ENCODE measurements around the gene KCNJ4. TPM values are rescaled to one million over a fixed set of nuclear protein-coding genes. Genes with fewer than 3 reads are reported as not detected.
"Not testable (repeated sequence)": the region's sequence is repeated elsewhere in the genome, so short reads cannot be mapped to it uniquely, and the experiment has no call there.

KCNJ4 gene
- total RNA-seq, 1 experiment from 2014 or later = not detected

GRCh38 chr22:38411016-38411415, 44.0 kb downstream of the KCNJ4 start:
- TF ChIP-seq, protein P1, sequence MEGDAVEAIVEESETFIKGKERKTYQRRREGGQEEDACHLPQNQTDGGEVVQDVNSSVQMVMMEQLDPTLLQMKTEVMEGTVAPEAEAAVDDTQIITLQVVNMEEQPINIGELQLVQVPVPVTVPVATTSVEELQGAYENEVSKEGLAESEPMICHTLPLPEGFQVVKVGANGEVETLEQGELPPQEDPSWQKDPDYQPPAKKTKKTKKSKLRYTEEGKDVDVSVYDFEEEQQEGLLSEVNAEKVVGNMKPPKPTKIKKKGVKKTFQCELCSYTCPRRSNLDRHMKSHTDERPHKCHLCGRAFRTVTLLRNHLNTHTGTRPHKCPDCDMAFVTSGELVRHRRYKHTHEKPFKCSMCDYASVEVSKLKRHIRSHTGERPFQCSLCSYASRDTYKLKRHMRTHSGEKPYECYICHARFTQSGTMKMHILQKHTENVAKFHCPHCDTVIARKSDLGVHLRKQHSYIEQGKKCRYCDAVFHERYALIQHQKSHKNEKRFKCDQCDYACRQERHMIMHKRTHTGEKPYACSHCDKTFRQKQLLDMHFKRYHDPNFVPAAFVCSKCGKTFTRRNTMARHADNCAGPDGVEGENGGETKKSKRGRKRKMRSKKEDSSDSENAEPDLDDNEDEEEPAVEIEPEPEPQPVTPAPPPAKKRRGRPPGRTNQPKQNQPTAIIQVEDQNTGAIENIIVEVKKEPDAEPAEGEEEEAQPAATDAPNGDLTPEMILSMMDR (IDR thresholded peaks at IDR 0.05; ENCODE audit: unreplicated experiment) = no peak
- intact Hi-C loops (cut with micrococcal nuclease; ENCODE audit: unreplicated experiment) = loop anchor here (5.0 kb wide), 1 partner anchor 161 kb away; the partner anchor contains the start of gene DMC1
- CTCF ChIA-PET = interaction anchor here (0.6 kb wide), 1 partner anchor 49 kb away, joined by 3 read pairs; no protein-coding TSS in a partner anchor
- no peaks in the 10 kb centered on the region for H3K4me1 Mint-ChIP-seq (ENCODE audit: low read depth, unreplicated experiment)
- H3K9me3 Mint-ChIP-seq (ENCODE audit: low read depth, unreplicated experiment) = no peaks in the 10 kb centered on the region
- no TSS peak for BruUV-seq (replicated peaks)
- H3K36me3 Mint-ChIP-seq (ENCODE audit: insufficient read depth, unreplicated experiment) = peaks cover 14% of the 10 kb centered on the region
- no peak for DNase-seq
- no peak overlapping the region for H3K4me3 Mint-ChIP-seq (ENCODE audit: low read depth, unreplicated experiment)
- H3K27me3 Mint-ChIP-seq (ENCODE audit: unreplicated experiment) = no peaks in the 10 kb centered on the region
- H3K27ac Mint-ChIP-seq (ENCODE audit: unreplicated experiment) = no peak overlapping the region

DNA sequence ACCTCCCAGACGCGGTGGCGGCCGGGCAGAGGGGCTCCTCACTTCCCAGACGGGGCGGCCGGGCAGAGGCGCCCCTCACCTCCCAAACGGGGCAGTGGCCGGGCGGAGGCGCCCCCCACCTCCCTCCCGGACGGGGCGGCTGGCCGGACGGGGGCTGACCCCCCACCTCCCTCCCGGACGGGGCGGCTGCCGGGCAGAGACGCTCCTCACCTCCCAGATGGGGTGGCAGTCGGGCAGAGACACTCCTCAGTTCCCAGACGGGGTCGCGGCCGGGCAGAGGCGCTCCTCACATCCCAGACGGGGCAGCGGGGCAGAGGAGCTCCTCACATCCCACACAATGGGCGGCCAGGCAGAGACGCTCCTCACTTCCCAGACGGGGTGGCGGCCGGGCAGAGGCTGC, 45.1 kb downstream of the KCNJ4 start:
- intact Hi-C loops (cut with micrococcal nuclease; ENCODE audit: unreplicated experiment) = loop anchor here (5.0 kb wide), 1 partner anchor 162 kb away; the partner anchor contains the start of gene DMC1
- H3K36me3 Mint-ChIP-seq (ENCODE audit: insufficient read depth, unreplicated experiment); H3K27me3 Mint-ChIP-seq (ENCODE audit: unreplicated experiment); H3K9me3 Mint-ChIP-seq (ENCODE audit: low read depth, unreplicated experiment); H3K4me1 Mint-ChIP-seq (ENCODE audit: low read depth, unreplicated experiment); H3K27ac Mint-ChIP-seq (ENCODE audit: unreplicated experiment); DNase-seq; BruUV-seq (replicated peaks); CTCF ChIA-PET; H3K4me3 Mint-ChIP-seq (ENCODE audit: low read depth, unreplicated experiment): not testable (repeated sequence)

DNA sequence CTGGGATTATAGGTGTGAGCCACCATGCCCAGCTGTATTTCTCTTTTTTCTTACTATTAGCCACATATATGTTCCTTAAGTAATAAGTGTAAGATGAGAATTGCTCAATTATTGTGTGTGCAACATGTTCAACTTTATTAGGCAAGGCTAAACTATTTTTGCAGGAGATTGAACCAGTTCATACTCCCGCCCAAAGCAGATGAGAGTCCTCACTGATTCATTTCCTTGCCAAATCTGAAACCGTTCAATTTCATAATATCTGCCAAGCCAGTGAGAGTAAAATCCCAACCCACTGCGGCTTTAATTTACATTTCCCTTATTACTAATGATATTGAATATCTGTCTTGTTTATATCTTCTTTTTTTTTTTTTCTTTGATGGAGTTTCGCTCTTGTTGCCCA, 48.4 kb downstream of the KCNJ4 start:
- BruUV-seq (replicated peaks) = no TSS peak
- Mint-ChIP-seq H3K36me3 (ENCODE audit: insufficient read depth, unreplicated experiment) (no peaks in the 10 kb centered on the region), H3K4me1 (ENCODE audit: low read depth, unreplicated experiment) (no peaks in the 10 kb centered on the region), H3K27me3 (ENCODE audit: unreplicated experiment) (peaks cover 17% of the 10 kb centered on the region), H3K4me3 (ENCODE audit: low read depth, unreplicated experiment) (no peak overlapping the region), H3K27ac (ENCODE audit: unreplicated experiment) (no peak overlapping the region), H3K9me3 (ENCODE audit: low read depth, unreplicated experiment) (no peaks in the 10 kb centered on the region)
- no peak for DNase-seq
- CTCF ChIA-PET = no interaction called here
- TF ChIP-seq, protein P1 (IDR thresholded peaks at IDR 0.05; ENCODE audit: unreplicated experiment) = no peak
- intact Hi-C loops (cut with micrococcal nuclease; ENCODE audit: unreplicated experiment) = no loop called here

DNA sequence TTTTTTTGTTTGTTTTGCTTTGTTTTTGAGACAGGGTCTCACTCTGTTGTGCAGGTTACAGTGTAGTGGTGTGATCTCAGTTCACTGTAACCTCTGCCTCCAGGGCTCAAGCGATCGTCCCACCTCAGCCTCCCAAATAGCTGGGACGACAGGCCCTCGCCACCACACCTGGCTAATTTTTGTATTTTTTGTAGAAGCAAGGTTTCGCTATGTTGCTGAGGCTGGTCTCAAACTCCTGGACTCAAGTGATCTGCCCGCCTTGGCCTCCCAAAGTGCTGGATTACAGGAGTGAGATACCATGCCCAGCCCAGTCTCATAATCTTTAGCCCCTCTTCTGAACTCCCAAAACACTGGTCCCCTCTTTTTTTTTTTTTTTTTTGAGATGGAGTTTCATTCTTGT, 50.6 kb downstream of the KCNJ4 start:
- H3K27ac Mint-ChIP-seq (ENCODE audit: unreplicated experiment) = no peak overlapping the region
- no TSS peak for BruUV-seq (replicated peaks)
- intact Hi-C loops (cut with micrococcal nuclease; ENCODE audit: unreplicated experiment) = no loop called here
- no peak overlapping the region for H3K4me3 Mint-ChIP-seq (ENCODE audit: low read depth, unreplicated experiment)
- no peak for DNase-seq
- peaks cover 4% of the 10 kb centered on the region for H3K36me3 Mint-ChIP-seq (ENCODE audit: insufficient read depth, unreplicated experiment)
- CTCF ChIA-PET = interaction anchor here (0.7 kb wide), 1 partner anchor 125 kb away, joined by 4 read pairs; no protein-coding TSS in a partner anchor
- peaks cover 11% of the 10 kb centered on the region for H3K4me1 Mint-ChIP-seq (ENCODE audit: low read depth, unreplicated experiment)
- no peaks in the 10 kb centered on the region for H3K9me3 Mint-ChIP-seq (ENCODE audit: low read depth, unreplicated experiment)
- TF ChIP-seq, protein P1 (IDR thresholded peaks at IDR 0.05; ENCODE audit: unreplicated experiment) = no peak
- H3K27me3 Mint-ChIP-seq (ENCODE audit: unreplicated experiment) = peaks cover 26% of the 10 kb centered on the region

- intact Hi-C loops (cut with micrococcal nuclease; ENCODE audit: unreplicated experiment) = no loop called here
- CTCF ChIA-PET = interaction anchor here (0.7 kb wide), 1 partner anchor 125 kb away, joined by 4 read pairs; no protein-coding TSS in a partner anchor
- Mint-ChIP-seq H3K27me3 (ENCODE audit: unreplicated experiment) (peaks cover 26% of the 10 kb centered on the region), H3K27ac (ENCODE audit: unreplicated experiment) (no peak overlapping the region), H3K36me3 (ENCODE audit: insufficient read depth, unreplicated experiment) (peaks cover 6% of the 10 kb centered on the region), H3K9me3 (ENCODE audit: low read depth, unreplicated experiment) (no peaks in the 10 kb centered on the region), H3K4me1 (ENCODE audit: low read depth, unreplicated experiment) (peaks cover 11% of the 10 kb centered on the region), H3K4me3 (ENCODE audit: low read depth, unreplicated experiment) (no peak overlapping the region)
- TF ChIP-seq, protein P1 (IDR thresholded peaks at IDR 0.05; ENCODE audit: unreplicated experiment) = no peak
- no peak for DNase-seq
- BruUV-seq (replicated peaks) = no TSS peak
These were observed 51.2 kb downstream of the KCNJ4 start for GRCh38 chr22:38403812-38404211.

Measured in Calu3 (cell line).